Measurements from ENCODE around the gene CDH13. TPM values are rescaled to one million over a fixed set of nuclear protein-coding genes. Genes with fewer than 3 reads are reported as not detected.

Gene CDH13
- total and polyA plus RNA-seq, 9 of the 15 experiments (the other 6 are each of a cell fraction or from before 2014, with no cell fraction given): 0.03 TPM; not detected in 8

- Histone ChIP-seq H3K9me3 (replicated peaks; ENCODE audit: control insufficient read depth, insufficient read depth, low read depth, low read length) (no peaks in the 10 kb centered on the region), H3K9me1 (ENCODE audit: control insufficient read depth, insufficient read depth, low read length) (no peaks in the 10 kb centered on the region), H3K27me3 (ENCODE audit: control insufficient read depth in 2 of 2, insufficient read depth in 2 of 2, low read length in 2 of 2) (peaks cover 5 to 32% of the 10 kb centered on the region in 2 experiments; a peak in 4 of 5 replicates), H3K4me3 (no peak overlapping the region), H3K79me2 (ENCODE audit: control insufficient read depth, insufficient read depth, low read length) (no peaks in the 10 kb centered on the region), H3K9ac (ENCODE audit: insufficient read depth in 1 of 2, low read depth in 2 of 2, low read length in 2 of 2) (no peak overlapping the region), H4K20me1 (replicated peaks; ENCODE audit: control insufficient read depth, insufficient read depth, low read length) (no peaks in the 10 kb centered on the region; the same call in 1 of the 2 replicates), H3K36me3 (ENCODE audit: control insufficient read depth, insufficient read depth, low read length) (no peaks in the 10 kb centered on the region), H2AFZ (ENCODE audit: low read depth, low read length) (no peak overlapping the region), H3K4me1 (replicated peaks in 1 of 2; ENCODE audit: control insufficient read depth in 2 of 2, insufficient read depth in 2 of 2, low read length in 2 of 2) (no peaks in the 10 kb centered on the region), H3K4me2 (ENCODE audit: insufficient read depth, low read length) (no peak overlapping the region), H3K27ac (ENCODE audit: extremely low read depth, low read depth, low read length) (no peak overlapping the region)
- TF ChIP-seq, protein P1, sequence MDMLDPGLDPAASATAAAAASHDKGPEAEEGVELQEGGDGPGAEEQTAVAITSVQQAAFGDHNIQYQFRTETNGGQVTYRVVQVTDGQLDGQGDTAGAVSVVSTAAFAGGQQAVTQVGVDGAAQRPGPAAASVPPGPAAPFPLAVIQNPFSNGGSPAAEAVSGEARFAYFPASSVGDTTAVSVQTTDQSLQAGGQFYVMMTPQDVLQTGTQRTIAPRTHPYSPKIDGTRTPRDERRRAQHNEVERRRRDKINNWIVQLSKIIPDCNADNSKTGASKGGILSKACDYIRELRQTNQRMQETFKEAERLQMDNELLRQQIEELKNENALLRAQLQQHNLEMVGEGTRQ (CRISPR knock-in tag; IDR thresholded peaks at IDR 0.05): no peak
- TF ChIP-seq KAT8 (IDR thresholded peaks at IDR 0.05; ENCODE audit: low read depth) (no peak), SLC30A9 (CRISPR knock-in tag; IDR thresholded peaks at IDR 0.05) (no peak), RBM17 (IDR thresholded peaks at IDR 0.05; ENCODE audit: borderline replicate concordance, low read depth, low read length) (no peak), TRIM28 (IDR thresholded peaks at IDR 0.05) (no peak), ZNF77 (CRISPR knock-in tag; IDR thresholded peaks at IDR 0.05) (no peak), TCF7L2 (IDR thresholded peaks at IDR 0.05; ENCODE audit: low read depth, low read length) (no peak), ETV1 (tag; conservative IDR thresholded peaks at IDR 0.05; ENCODE audit: low read depth) (no peak)
- FAIRE-seq: no peak
- in situ Hi-C loops (cut with MboI) (no loop called here), intact Hi-C loops (cut with micrococcal nuclease) (no loop called here)
- no peak for ATAC-seq
- ChIA-PET POLR2A (interaction anchor here (0.7 kb wide), 1 partner anchor 18 kb away, joined by 3 read pairs; no protein-coding TSS in a partner anchor), CTCF (ENCODE audit: low intra/inter-chr PET ratio) (no interaction called here)
- no TSS peak for BruUV-seq (replicated peaks)
- no peak for DNase-seq (ENCODE audit: extremely low read depth in 1 of 4, low spot score in 3 of 4)
- WGBS (ENCODE audit: insufficient coverage, low coverage, missing lambda C conversion rate): 1% methylated on average over 22 of the region's 22 CpGs
These were observed 1115.5 kb downstream of the CDH13 start for GRCh38 chr16:83742124-83742899.

All from K562 (cell line).